ENCODE measurements around the gene PRKACB. TPM values are rescaled to one million over a fixed set of nuclear protein-coding genes. Genes with fewer than 3 reads are reported as not detected.

The PRKACB gene
- total RNA-seq, 1 donor from 2014 or later, result 34.9 TPM

DNA sequence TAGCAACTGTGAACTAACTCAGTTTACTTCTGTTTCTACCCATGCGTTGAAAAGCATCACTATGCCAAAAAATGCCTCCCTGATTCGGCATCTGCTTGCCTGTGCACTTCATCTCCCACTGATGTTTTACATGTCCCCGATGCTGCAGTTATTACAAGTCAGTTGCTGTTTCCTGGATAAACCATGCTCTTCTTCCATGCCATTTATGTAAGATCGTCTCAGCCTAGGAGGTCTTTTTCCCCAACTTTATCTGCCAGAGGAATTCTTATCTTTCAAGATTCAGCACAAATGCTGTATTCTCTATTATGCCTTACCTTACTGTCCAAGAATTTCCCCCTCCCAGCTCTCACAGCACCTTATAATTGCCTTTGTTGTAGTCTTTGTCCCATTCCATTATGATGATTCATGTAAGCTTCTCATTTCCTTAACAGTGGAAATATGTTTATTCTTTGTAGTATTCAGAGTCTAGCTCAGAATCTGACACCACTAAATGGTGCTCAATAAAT lies 30.0 kb downstream of the PRKACB start:
- no peak for DNase-seq
- intact Hi-C loops (cut with micrococcal nuclease), result no loop called here
- Histone ChIP-seq H3K27ac (replicated peaks) (no peak overlapping the region), H3K4me3 (no peak overlapping the region), H3K27me3 (ENCODE audit: low read depth) (no peaks in the 10 kb centered on the region), H3K9me3 (replicated peaks) (no peaks in the 10 kb centered on the region), H3K4me1 (no peaks in the 10 kb centered on the region), H3K36me3 (no peaks in the 10 kb centered on the region)
- TF ChIP-seq, protein P1, sequence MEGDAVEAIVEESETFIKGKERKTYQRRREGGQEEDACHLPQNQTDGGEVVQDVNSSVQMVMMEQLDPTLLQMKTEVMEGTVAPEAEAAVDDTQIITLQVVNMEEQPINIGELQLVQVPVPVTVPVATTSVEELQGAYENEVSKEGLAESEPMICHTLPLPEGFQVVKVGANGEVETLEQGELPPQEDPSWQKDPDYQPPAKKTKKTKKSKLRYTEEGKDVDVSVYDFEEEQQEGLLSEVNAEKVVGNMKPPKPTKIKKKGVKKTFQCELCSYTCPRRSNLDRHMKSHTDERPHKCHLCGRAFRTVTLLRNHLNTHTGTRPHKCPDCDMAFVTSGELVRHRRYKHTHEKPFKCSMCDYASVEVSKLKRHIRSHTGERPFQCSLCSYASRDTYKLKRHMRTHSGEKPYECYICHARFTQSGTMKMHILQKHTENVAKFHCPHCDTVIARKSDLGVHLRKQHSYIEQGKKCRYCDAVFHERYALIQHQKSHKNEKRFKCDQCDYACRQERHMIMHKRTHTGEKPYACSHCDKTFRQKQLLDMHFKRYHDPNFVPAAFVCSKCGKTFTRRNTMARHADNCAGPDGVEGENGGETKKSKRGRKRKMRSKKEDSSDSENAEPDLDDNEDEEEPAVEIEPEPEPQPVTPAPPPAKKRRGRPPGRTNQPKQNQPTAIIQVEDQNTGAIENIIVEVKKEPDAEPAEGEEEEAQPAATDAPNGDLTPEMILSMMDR (IDR thresholded peaks at IDR 0.05; ENCODE audit: borderline replicate concordance), result no peak

DNA sequence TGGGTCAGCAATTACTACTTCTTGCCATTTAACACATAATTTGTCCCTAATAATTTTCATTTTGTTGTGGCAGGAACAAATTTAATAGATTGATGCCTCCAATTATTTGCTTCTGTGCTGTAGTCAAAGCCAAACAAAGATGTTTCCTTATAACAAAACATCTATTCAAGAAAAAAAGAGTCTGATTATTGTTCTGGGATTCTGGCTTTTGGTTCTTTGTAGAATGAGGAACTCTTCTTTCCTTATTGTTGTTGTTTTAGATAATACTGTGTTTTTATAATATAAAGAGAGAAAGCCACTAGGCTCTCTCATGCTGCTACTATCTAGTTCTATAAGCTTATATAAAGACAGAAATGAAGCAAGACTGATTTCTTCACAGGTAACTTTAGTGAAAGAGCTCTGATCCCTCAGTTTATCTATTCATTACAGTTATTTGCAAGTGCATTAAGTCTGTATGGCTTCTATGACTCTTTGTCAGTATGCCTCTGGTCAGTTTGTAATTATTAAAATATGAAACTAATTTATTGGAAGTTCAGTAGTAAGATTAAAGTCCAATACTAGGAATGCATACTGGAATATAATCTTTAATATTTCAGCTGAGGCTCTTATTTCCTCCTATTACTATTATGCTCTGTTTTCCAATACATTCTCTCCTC lies 37.4 kb downstream of the PRKACB start:
- H3K9me3 ChIP-seq (replicated peaks), result no peaks in the 10 kb centered on the region
- no peak for DNase-seq
- no peak overlapping the region for H3K27ac ChIP-seq (replicated peaks)
- no peak overlapping the region for H3K4me3 ChIP-seq
- TF ChIP-seq, protein P1 (IDR thresholded peaks at IDR 0.05; ENCODE audit: borderline replicate concordance), result no peak
- intact Hi-C loops (cut with micrococcal nuclease), result no loop called here
- peaks cover 7% of the 10 kb centered on the region for H3K36me3 ChIP-seq
- no peaks in the 10 kb centered on the region for H3K27me3 ChIP-seq (ENCODE audit: low read depth)
- H3K4me1 ChIP-seq, result no peaks in the 10 kb centered on the region

DNA sequence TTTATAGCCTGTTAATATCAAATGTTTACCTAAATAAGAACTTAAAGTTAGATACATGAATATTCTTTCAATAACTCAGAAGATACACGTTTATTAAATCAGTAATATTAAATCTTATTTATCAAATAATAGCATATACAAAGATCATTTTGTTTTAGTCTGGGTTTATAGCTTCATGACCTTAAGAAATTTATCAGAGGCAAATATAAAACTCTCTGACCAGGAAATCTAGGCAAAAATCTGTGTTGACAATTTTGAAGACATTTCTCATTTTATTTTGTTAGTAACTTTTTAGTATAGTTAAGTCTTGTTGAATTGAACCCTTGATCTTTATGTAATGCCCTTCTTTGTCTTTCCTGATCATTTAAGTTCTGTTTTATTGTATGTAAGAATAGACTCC lies 46.4 kb downstream of the PRKACB start:
- Histone ChIP-seq H3K36me3 (peaks cover 57% of the 10 kb centered on the region), H3K9me3 (replicated peaks) (peaks cover 52% of the 10 kb centered on the region), H3K27ac (replicated peaks) (no peak overlapping the region), H3K4me3 (no peak overlapping the region), H3K27me3 (ENCODE audit: low read depth) (no peaks in the 10 kb centered on the region), H3K4me1 (no peaks in the 10 kb centered on the region)
- TF ChIP-seq, protein P1 (IDR thresholded peaks at IDR 0.05; ENCODE audit: borderline replicate concordance), result no peak
- no peak for DNase-seq
- intact Hi-C loops (cut with micrococcal nuclease), result no loop called here

DNA sequence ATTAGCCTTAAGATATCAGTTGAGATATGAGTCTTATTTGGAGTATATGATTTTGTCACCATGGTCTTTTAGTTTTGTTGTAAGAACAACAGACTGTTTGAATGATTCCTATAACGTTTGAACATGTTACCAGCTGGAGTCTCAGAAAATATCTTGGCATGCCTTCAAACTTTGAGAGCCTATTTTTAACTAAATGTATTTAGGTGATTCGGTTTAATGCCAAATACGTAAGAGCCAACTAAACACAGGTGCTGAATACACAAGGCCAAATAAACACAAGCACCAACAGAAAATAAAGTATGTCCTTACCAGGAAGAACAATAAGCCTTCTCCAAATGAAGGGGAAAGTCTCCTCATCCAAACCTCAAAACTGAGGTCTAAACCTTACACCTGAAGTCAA lies 48.6 kb downstream of the PRKACB start:
- TF ChIP-seq, protein P1 (IDR thresholded peaks at IDR 0.05; ENCODE audit: borderline replicate concordance), result no peak
- no peak overlapping the region for H3K27ac ChIP-seq (replicated peaks)
- H3K9me3 ChIP-seq (replicated peaks), result peaks cover 52% of the 10 kb centered on the region
- intact Hi-C loops (cut with micrococcal nuclease), result no loop called here
- H3K4me3 ChIP-seq, result no peak overlapping the region
- no peak for DNase-seq
- H3K27me3 ChIP-seq (ENCODE audit: low read depth), result no peaks in the 10 kb centered on the region
- no peaks in the 10 kb centered on the region for H3K4me1 ChIP-seq
- H3K36me3 ChIP-seq, result peaks cover 58% of the 10 kb centered on the region

DNA sequence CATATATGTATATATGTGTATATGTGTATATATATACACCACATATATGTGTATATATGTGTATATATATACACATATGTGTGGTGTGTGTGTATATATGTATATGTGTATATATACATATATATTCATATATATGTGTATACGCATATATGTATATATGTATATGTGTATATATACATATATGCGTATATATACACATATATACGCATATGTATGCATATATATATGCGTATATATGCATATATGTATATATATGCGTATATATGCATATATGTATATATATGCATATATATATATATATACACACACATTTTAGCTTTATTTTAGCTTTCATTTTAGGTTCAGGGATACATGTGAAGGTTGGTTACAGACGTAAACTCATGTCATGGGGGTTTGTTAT lies 54.8 kb downstream of the PRKACB start:
- DNase-seq, result no peak
- no peak overlapping the region for H3K27ac ChIP-seq (replicated peaks)
- TF ChIP-seq, protein P1 (IDR thresholded peaks at IDR 0.05; ENCODE audit: borderline replicate concordance), result no peak
- H3K36me3 ChIP-seq, result peaks cover 24% of the 10 kb centered on the region
- peaks cover 1% of the 10 kb centered on the region for H3K9me3 ChIP-seq (replicated peaks)
- no peaks in the 10 kb centered on the region for H3K4me1 ChIP-seq
- no peak overlapping the region for H3K4me3 ChIP-seq
- no peaks in the 10 kb centered on the region for H3K27me3 ChIP-seq (ENCODE audit: low read depth)
- intact Hi-C loops (cut with micrococcal nuclease), result no loop called here
